Activated CD4-positive, alpha-beta T cell treated with anti-CD3 and anti-CD28 coated beads for 36 hours (primary cell): ENCODE results near the gene FGD1. TPM values are rescaled to one million over a fixed set of nuclear protein-coding genes. Genes with fewer than 3 reads are reported as not detected.

Experiments
- ATAC-seq: fragments of 200-7000 bp; cut with Tn5 transposase; one replicate; pipeline ENCODE4 v1.10.0; 2021; ENCODE audit warnings: mild to moderate bottlenecking, moderate library complexity
- CTCF ChIA-PET: fragments of 350-600 bp; sonication (Branson Sonifier 250); formaldehyde crosslinking; loops from one replicate; lab custom pipeline; 2021; ENCODE audit warnings: antibody characterized with exemption; lab: Charles Lee
- POLR2A ChIA-PET: fragments of 350-600 bp; sonication (Branson Sonifier 250); formaldehyde crosslinking; loops from one replicate; lab custom pipeline; 2021; ENCODE audit warnings: antibody characterized with exemption, inconsistent platforms; lab: Charles Lee
- DNase-seq: peaks from one replicate; pipeline ENCODE4 v3.0.0-alpha.2; 2020
- H3K27ac Mint-ChIP-seq: one replicate; pipeline ENCODE4 v1.8.0; 2021; ENCODE audit warnings: mixed read lengths
- H3K27me3 Mint-ChIP-seq: one replicate; pipeline ENCODE4 v1.8.0; 2021; ENCODE audit warnings: mixed read lengths
- H3K36me3 Mint-ChIP-seq: one replicate; pipeline ENCODE4 v1.8.0; 2021; ENCODE audit warnings: low read depth, mixed read lengths
- H3K4me1 Mint-ChIP-seq: one replicate; pipeline ENCODE4 v1.8.0; 2021; ENCODE audit warnings: mixed read lengths
- H3K4me3 Mint-ChIP-seq: one replicate; pipeline ENCODE4 v1.8.0; 2021; ENCODE audit warnings: mild to moderate bottlenecking, moderate library complexity, mixed read lengths
- H3K9me3 Mint-ChIP-seq: one replicate; pipeline ENCODE4 v1.8.0; 2021; ENCODE audit warnings: low read depth, mixed read lengths
- intact Hi-C, 2 experiments: fragments of 100-400 bp; cut with DNase I in 1 of 2; cut with micrococcal nuclease in 1 of 2; formaldehyde crosslinking; loops; one replicate each; pipeline versions ENCODE4 v1.14.2 to v1.15.1; 2022 to 2024; cut with DNase I, micrococcal nuclease
- total RNA-seq, 2 experiments: library from RNA; stranded (reverse); gene quantifications; one replicate each; pipeline ENCODE4 v1.2.3, GENCODE V29; 2021

The FGD1 gene
- total RNA-seq, 2 experiments from 2014 or later = 0.18 to 0.28 TPM

GRCh38 chrX:54470054-54470760 is 25.8 kb downstream of the FGD1 start:
- CTCF ChIA-PET = interaction anchor here (0.5 kb wide), 1 partner anchor 111 kb away, joined by 3 read pairs; no protein-coding TSS in a partner anchor
- Mint-ChIP-seq H3K27me3 (no peaks in the 10 kb centered on the region), H3K4me1 (no peaks in the 10 kb centered on the region), H3K9me3 (no peaks in the 10 kb centered on the region), H3K27ac (no peak overlapping the region), H3K4me3 (no peak overlapping the region), H3K36me3 (no peaks in the 10 kb centered on the region)
- POLR2A ChIA-PET = no interaction called here
- intact Hi-C loops = no loop called here
- no peak for ATAC-seq
- DNase-seq = no peak

GRCh38 chrX:54452920-54453319 is 43.1 kb downstream of the FGD1 start:
- CTCF ChIA-PET = interaction anchor here (1.1 kb wide), 1 partner anchor 12 kb away, joined by 3 read pairs; no protein-coding TSS in a partner anchor

GRCh38 chrX:54449929-54450328 is 46.1 kb downstream of the FGD1 start:
- Mint-ChIP-seq H3K27ac (no peak overlapping the region), H3K27me3 (no peaks in the 10 kb centered on the region), H3K36me3 (peaks cover 7% of the 10 kb centered on the region), H3K4me1 (no peaks in the 10 kb centered on the region), H3K4me3 (no peak overlapping the region), H3K9me3 (no peaks in the 10 kb centered on the region)
- intact Hi-C loops = no loop called here
- DNase-seq = no peak
- no peak for ATAC-seq
- CTCF ChIA-PET = no interaction called here
- POLR2A ChIA-PET = no interaction called here

More at GRCh38 chrX:54452920-54453319, 43.1 kb downstream of the FGD1 start:
- no peak overlapping the region for H3K27ac Mint-ChIP-seq
- no peak overlapping the region for H3K4me3 Mint-ChIP-seq
- POLR2A ChIA-PET = no interaction called here
- H3K4me1 Mint-ChIP-seq = no peaks in the 10 kb centered on the region
- H3K27me3 Mint-ChIP-seq = no peaks in the 10 kb centered on the region
- intact Hi-C loops = no loop called here
- no peaks in the 10 kb centered on the region for H3K9me3 Mint-ChIP-seq
- DNase-seq = no peak
- peaks cover 2% of the 10 kb centered on the region for H3K36me3 Mint-ChIP-seq
- ATAC-seq = peak; percentile 26

- Mint-ChIP-seq H3K27ac (no peak overlapping the region), H3K36me3 (peaks cover 20% of the 10 kb centered on the region), H3K27me3 (no peaks in the 10 kb centered on the region), H3K4me1 (peaks cover 4% of the 10 kb centered on the region), H3K9me3 (no peaks in the 10 kb centered on the region), H3K4me3 (no peak overlapping the region)
- intact Hi-C loops = no loop called here
- POLR2A ChIA-PET = interaction anchor here (0.6 kb wide), 1 partner anchor 1390 kb away, joined by 4 read pairs; no protein-coding TSS in a partner anchor
- CTCF ChIA-PET = interaction anchor here (0.7 to 1.2 kb wide), 3 partner anchors 18 to 612 kb away, joined by 3 to 4 read pairs (median 4); no protein-coding TSS in a partner anchor
- DNase-seq = peak; percentile 8
- ATAC-seq = peak; percentile 53
These were observed 48.6 kb downstream of the FGD1 start for GRCh38 chrX:54447461-54447860.

GRCh38 chrX:54446084-54446483 is 50.0 kb downstream of the FGD1 start:
- no peak for ATAC-seq
- CTCF ChIA-PET = no interaction called here
- POLR2A ChIA-PET = no interaction called here
- Mint-ChIP-seq H3K9me3 (no peaks in the 10 kb centered on the region), H3K4me3 (no peak overlapping the region), H3K36me3 (peaks cover 24% of the 10 kb centered on the region), H3K4me1 (peaks cover 15% of the 10 kb centered on the region), H3K27me3 (no peaks in the 10 kb centered on the region), H3K27ac (no peak overlapping the region)
- intact Hi-C loops = no loop called here
- DNase-seq = no peak

GRCh38 chrX:54444752-54445151 is 51.3 kb downstream of the FGD1 start:
- H3K9me3 Mint-ChIP-seq = no peaks in the 10 kb centered on the region
- ATAC-seq (no peak), DNase-seq (no peak)
- POLR2A ChIA-PET = no interaction called here
- no peaks in the 10 kb centered on the region for H3K27me3 Mint-ChIP-seq
- H3K4me1 Mint-ChIP-seq = peaks cover 18% of the 10 kb centered on the region
- intact Hi-C loops = loop anchor here in 1 of 2 experiments (5.0 kb wide), 3 partner anchors 558 to 1273 kb away; partner anchors contain the start of genes APEX2, RIBC1, RRAGB and SMC1A
- no peak overlapping the region for H3K27ac Mint-ChIP-seq
- CTCF ChIA-PET = no interaction called here
- H3K4me3 Mint-ChIP-seq = no peak overlapping the region
- peaks cover 22% of the 10 kb centered on the region for H3K36me3 Mint-ChIP-seq

GRCh38 chrX:54442790-54443189 is 53.2 kb downstream of the FGD1 start:
- Mint-ChIP-seq H3K9me3 (no peaks in the 10 kb centered on the region), H3K4me3 (no peak overlapping the region), H3K4me1 (peaks cover 18% of the 10 kb centered on the region), H3K36me3 (peaks cover 22% of the 10 kb centered on the region), H3K27me3 (no peaks in the 10 kb centered on the region), H3K27ac (no peak overlapping the region)
- intact Hi-C loops = loop anchor here in 1 of 2 experiments (5.0 kb wide), 3 partner anchors 560 to 1275 kb away; partner anchors contain the start of genes APEX2, RIBC1, RRAGB and SMC1A
- no peak for ATAC-seq
- ChIA-PET POLR2A (no interaction called here), CTCF (no interaction called here)
- no peak for DNase-seq

GRCh38 chrX:54439960-54440871 is 55.8 kb downstream of the FGD1 start, which contains the start of gene TSR2:
Gene TSR2 (plus strand): TSS chrX:54440404. CDS start chrX:54440422, 18 bp downstream.
- Mint-ChIP-seq H3K27me3 (no peaks in the 10 kb centered on the region), H3K27ac (peak within 1 kb of the TSS; percentile 83), H3K4me1 (peaks cover 18% of the 10 kb centered on the region), H3K36me3 (peaks cover 19% of the 10 kb centered on the region), H3K9me3 (no peaks in the 10 kb centered on the region), H3K4me3 (peak within 1 kb of the TSS; percentile 88)
- DNase-seq (peak; percentile 88), ATAC-seq (peak; percentile 96)
- CTCF ChIA-PET = interaction anchor here (0.6 kb wide), 1 partner anchor 399 kb away, joined by 3 read pairs; no protein-coding TSS in a partner anchor
- POLR2A ChIA-PET = no interaction called here
- intact Hi-C loops = loop anchor here (1.0 to 5.0 kb wide), 11 partner anchors 82 to 1277 kb away; partner anchors contain the start of genes APEX2 (in 1 of the 2), FAM120C (in 1 of the 2), RIBC1 (in 1 of the 2) and RRAGB (in 1 of the 2)

GRCh38 chrX:54435121-54435520 is 60.9 kb downstream of the FGD1 start:
- ChIA-PET POLR2A (no interaction called here), CTCF (no interaction called here)
- Mint-ChIP-seq H3K27ac (no peak overlapping the region), H3K36me3 (no peaks in the 10 kb centered on the region), H3K4me3 (no peak overlapping the region), H3K27me3 (no peaks in the 10 kb centered on the region), H3K9me3 (no peaks in the 10 kb centered on the region), H3K4me1 (peaks cover 3% of the 10 kb centered on the region)
- DNase-seq (no peak), ATAC-seq (no peak)
- intact Hi-C loops = no loop called here

GRCh38 chrX:54430519-54430918 is 65.5 kb downstream of the FGD1 start:
- no peak overlapping the region for H3K4me3 Mint-ChIP-seq
- H3K9me3 Mint-ChIP-seq = no peaks in the 10 kb centered on the region
- CTCF ChIA-PET = no interaction called here
- intact Hi-C loops = no loop called here
- no peak overlapping the region for H3K27ac Mint-ChIP-seq
- no peaks in the 10 kb centered on the region for H3K36me3 Mint-ChIP-seq
- POLR2A ChIA-PET = no interaction called here
- ATAC-seq (no peak), DNase-seq (no peak)
- no peaks in the 10 kb centered on the region for H3K27me3 Mint-ChIP-seq
- no peaks in the 10 kb centered on the region for H3K4me1 Mint-ChIP-seq

- H3K36me3 Mint-ChIP-seq = no peaks in the 10 kb centered on the region
- POLR2A ChIA-PET = no interaction called here
- DNase-seq (no peak), ATAC-seq (no peak)
- intact Hi-C loops = no loop called here
- H3K9me3 Mint-ChIP-seq = no peaks in the 10 kb centered on the region
- no peaks in the 10 kb centered on the region for H3K4me1 Mint-ChIP-seq
- no peak overlapping the region for H3K4me3 Mint-ChIP-seq
- CTCF ChIA-PET = interaction anchor here (1.1 kb wide), 1 partner anchor 385 kb away, joined by 5 read pairs; no protein-coding TSS in a partner anchor
- H3K27me3 Mint-ChIP-seq = no peaks in the 10 kb centered on the region
- no peak overlapping the region for H3K27ac Mint-ChIP-seq
These were observed 68.1 kb downstream of the FGD1 start for GRCh38 chrX:54427837-54428424.
